Brain microvascular endothelial cell (primary cell): ENCODE data around the gene DGCR2.

ENCODE experiments used
- DNase-seq: peaks from one replicate; pipeline ENCODE4 v3.0.0-alpha.2; 2020
- H3K27ac ChIP-seq: fragments of 250-450 bp; sonication (Bioruptor Pico); 2 replicates; pipeline ENCODE4 v1.5.1; 2020; ENCODE audit warnings: mild to moderate bottlenecking, moderate library complexity
- H3K27me3 ChIP-seq: fragments of 250-450 bp; sonication (Bioruptor Pico); replicated peaks from 2 replicates; pipeline ENCODE4 v1.5.1; 2020; ENCODE audit warnings: mild to moderate bottlenecking
- H3K36me3 ChIP-seq: fragments of 250-450 bp; sonication (Bioruptor Pico); replicated peaks from 2 replicates; pipeline ENCODE4 v1.5.1; 2020; ENCODE audit warnings: mild to moderate bottlenecking
- H3K4me3 ChIP-seq: 2 replicates; pipeline ENCODE4 v1.5.1; 2011; ENCODE audit warnings: low read depth, mild to moderate bottlenecking, control low read depth, low read length, moderate library complexity
- in situ Hi-C: cut with HindIII; loops from 2 replicates; pipeline ENCODE4 v1.10.0; 2017; ENCODE audit warnings: low sequenced_read_pairs, low pct_ligation_motif_present
- TF ChIP-seq, protein P1 (sequence below): IDR thresholded peaks from 2 replicates; pipeline ENCODE4 v1.5.1; 2011; ENCODE audit warnings: low read depth, mild to moderate bottlenecking, moderate library complexity, low read length, control low read depth, inconsistent platforms; ENCODE audit errors: missing control alignments

The DGCR2 gene

GRCh38 chr22:19123936-19124335 lies 1.7 kb upstream of the DGCR2 start:
- TF ChIP-seq, protein P1, sequence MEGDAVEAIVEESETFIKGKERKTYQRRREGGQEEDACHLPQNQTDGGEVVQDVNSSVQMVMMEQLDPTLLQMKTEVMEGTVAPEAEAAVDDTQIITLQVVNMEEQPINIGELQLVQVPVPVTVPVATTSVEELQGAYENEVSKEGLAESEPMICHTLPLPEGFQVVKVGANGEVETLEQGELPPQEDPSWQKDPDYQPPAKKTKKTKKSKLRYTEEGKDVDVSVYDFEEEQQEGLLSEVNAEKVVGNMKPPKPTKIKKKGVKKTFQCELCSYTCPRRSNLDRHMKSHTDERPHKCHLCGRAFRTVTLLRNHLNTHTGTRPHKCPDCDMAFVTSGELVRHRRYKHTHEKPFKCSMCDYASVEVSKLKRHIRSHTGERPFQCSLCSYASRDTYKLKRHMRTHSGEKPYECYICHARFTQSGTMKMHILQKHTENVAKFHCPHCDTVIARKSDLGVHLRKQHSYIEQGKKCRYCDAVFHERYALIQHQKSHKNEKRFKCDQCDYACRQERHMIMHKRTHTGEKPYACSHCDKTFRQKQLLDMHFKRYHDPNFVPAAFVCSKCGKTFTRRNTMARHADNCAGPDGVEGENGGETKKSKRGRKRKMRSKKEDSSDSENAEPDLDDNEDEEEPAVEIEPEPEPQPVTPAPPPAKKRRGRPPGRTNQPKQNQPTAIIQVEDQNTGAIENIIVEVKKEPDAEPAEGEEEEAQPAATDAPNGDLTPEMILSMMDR: no peak
- Histone ChIP-seq H3K36me3 (no peaks in the 10 kb centered on the region), H3K27me3 (no peaks in the 10 kb centered on the region), H3K4me3 (no peak overlapping the region), H3K27ac (no peak overlapping the region)
- no peak for DNase-seq
- in situ Hi-C loops: no loop called here

DNA sequence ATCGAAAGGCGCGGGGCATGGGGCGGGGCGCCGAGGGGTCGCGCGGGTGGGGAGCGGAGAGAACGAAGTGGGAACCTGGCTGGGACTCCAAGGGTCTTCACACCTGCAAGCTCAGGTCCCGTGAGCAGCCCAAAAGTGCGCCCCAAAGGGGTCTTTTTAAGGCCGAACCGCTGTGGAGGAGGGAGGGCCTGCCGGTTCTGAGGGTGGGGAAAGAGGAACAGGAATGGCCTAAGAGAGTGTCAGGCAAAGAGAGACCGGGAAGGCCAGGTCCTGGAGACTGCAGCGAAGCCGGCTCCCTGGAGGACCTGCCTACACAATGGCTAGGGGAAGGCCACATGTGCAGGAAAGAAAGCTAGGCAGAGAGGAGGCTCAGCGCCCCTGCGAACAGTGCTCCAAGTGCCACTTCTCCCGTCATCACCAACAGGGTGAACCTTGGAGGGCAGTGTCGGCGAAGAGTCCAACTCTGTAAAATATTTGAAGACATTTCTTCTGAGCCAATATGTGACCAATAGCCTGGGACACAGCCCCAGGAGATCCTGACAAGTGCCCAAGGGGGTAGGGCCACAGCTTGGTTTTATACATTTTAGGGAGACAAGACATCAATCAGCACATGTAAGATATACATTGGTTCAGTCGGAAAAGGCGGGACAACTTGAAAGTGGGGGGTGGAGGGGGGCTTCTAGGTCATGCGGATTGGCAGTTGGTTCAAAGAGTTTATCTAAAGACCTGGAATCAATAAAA lies 710 bp upstream of the DGCR2 start:
- Histone ChIP-seq H3K36me3 (peaks cover 2% of the 10 kb centered on the region), H3K27me3 (no peaks in the 10 kb centered on the region), H3K4me3 (peak overlapping the region; percentile 56), H3K27ac (no peak overlapping the region)
- TF ChIP-seq, protein P1: no peak
- no peak for DNase-seq
- in situ Hi-C loops: no loop called here

DNA sequence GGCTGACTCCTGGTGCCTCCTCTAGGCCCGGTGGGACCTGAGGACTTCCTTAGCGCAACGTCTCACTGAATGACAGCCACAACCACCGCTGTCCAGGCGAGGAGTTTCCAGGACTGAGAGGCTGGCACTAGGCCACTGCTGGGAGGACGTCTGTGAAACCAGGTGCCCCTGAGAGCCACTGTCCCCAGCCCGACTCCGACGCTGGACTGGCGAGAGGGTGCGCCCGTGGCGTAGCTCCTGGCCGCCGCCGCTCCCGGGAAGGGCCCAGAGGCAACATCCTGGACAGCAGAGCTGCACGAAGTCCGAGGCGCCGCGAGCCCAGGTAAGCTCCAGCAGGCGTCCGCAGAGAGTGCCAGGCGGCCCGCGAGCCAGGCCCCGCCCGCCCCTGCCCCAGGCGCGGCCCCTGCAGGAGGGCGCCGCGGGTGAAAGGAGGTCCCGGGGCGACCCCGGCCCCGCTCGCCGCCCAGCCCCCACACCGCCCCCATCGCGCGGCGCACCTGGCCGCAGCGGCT lies 525 bp downstream of the DGCR2 start:
- TF ChIP-seq, protein P1: no peak
- peak; percentile 19 for DNase-seq
- peaks cover 2% of the 10 kb centered on the region for H3K36me3 ChIP-seq
- in situ Hi-C loops: no loop called here
- no peaks in the 10 kb centered on the region for H3K27me3 ChIP-seq
- H3K4me3 ChIP-seq: peak overlapping the region; percentile 83
- peak overlapping the region; percentile 56 for H3K27ac ChIP-seq

GRCh38 chr22:19120829-19121630 lies 1.2 kb downstream of the DGCR2 start:
- Histone ChIP-seq H3K4me3 (peak overlapping the region; percentile 83), H3K27me3 (no peaks in the 10 kb centered on the region), H3K27ac (peak overlapping the region; percentile 56), H3K36me3 (peaks cover 2% of the 10 kb centered on the region)
- in situ Hi-C loops: no loop called here
- TF ChIP-seq, protein P1: no peak
- DNase-seq: peak; percentile 28

DNA sequence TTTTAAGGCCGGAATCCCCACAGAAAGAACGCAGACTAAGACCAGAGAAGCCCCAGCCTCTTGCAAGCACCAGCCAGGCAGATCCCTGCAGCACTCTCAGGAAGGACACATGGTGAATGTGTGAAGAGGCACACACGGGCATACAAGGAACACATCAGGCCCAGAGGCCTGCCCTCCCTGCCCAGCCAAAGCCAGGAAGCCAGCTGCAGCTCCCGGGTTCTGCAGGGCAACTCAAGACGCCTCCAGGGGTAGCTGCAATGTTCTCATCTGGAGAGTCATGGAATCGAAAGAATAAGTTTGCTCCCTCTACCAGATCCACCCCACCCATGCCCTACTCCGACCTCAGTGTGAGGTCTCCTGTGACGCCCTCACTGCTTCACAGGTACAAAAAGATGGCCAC lies 2.3 kb downstream of the DGCR2 start:
- TF ChIP-seq, protein P1: no peak
- Histone ChIP-seq H3K27me3 (no peaks in the 10 kb centered on the region), H3K36me3 (peaks cover 2% of the 10 kb centered on the region), H3K27ac (no peak overlapping the region), H3K4me3 (no peak overlapping the region)
- no peak for DNase-seq
- in situ Hi-C loops: no loop called here
